Fibroblast of gingiva (primary cell): ENCODE measurements around the gene TANGO2.
A peak's percentile ranks its signal among the peaks of the same experiment; 100 is the strongest.
"Not testable (repeated sequence)": the region's sequence is repeated elsewhere in the genome, so short reads cannot be mapped to it uniquely, and the experiment has no call there.

Experiments
- DNase-seq: peaks from one replicate; pipeline ENCODE4 v3.0.0-alpha.2; 2011; ENCODE audit warnings: low read depth

TANGO2 gene

GRCh38 chr22:20064545-20065262 lies 43.8 kb downstream of the TANGO2 start:
- DNase-seq, result no peak

- DNase-seq, result no peak
Measured at GRCh38 chr22:20065896-20066616, 45.1 kb downstream of the TANGO2 start.

- DNase-seq, result no peak
Measured at GRCh38 chr22:20066617-20067383, 45.9 kb downstream of the TANGO2 start.

- not testable (repeated sequence) for DNase-seq
Measured at GRCh38 chr22:20067384-20067682, 46.4 kb downstream of the TANGO2 start.

- no peak for DNase-seq
Measured at GRCh38 chr22:20068640-20069039, 47.7 kb downstream of the TANGO2 start.

GRCh38 chr22:20069331-20070042 lies 48.6 kb downstream of the TANGO2 start:
- no peak for DNase-seq

GRCh38 chr22:20071524-20071972 lies 50.6 kb downstream of the TANGO2 start:
- DNase-seq, result no peak

GRCh38 chr22:20076627-20077172 lies 55.8 kb downstream of the TANGO2 start:
- DNase-seq, result no peak

- DNase-seq, result peak; percentile 96
Measured at GRCh38 chr22:20079745-20080444, 59.0 kb downstream of the TANGO2 start, which contains the start of gene DGCR8. Gene DGCR8, plus strand, starts transcription at chr22:20080241. Its CDS starts 5,723 bp downstream, at chr22:20085964.

- peak; percentile 61 for DNase-seq
Measured at GRCh38 chr22:20080445-20080775, 59.5 kb downstream of the TANGO2 start.

GRCh38 chr22:20080776-20081654 lies 60.1 kb downstream of the TANGO2 start:
- peak; percentile 60 for DNase-seq

GRCh38 chr22:20083157-20083890 lies 62.4 kb downstream of the TANGO2 start:
- DNase-seq, result no peak

GRCh38 chr22:20083891-20084546 lies 63.1 kb downstream of the TANGO2 start:
- no peak for DNase-seq

- no peak for DNase-seq
Measured at GRCh38 chr22:20084547-20085413, 63.9 kb downstream of the TANGO2 start.

GRCh38 chr22:20085651-20086050 lies 64.7 kb downstream of the TANGO2 start:
- DNase-seq, result no peak

- DNase-seq, result no peak
Measured at GRCh38 chr22:20086101-20086599, 65.2 kb downstream of the TANGO2 start.

GRCh38 chr22:20086763-20087162 lies 65.9 kb downstream of the TANGO2 start:
- DNase-seq, result no peak
